ENCODE data around the gene COL24A1.

DNA sequence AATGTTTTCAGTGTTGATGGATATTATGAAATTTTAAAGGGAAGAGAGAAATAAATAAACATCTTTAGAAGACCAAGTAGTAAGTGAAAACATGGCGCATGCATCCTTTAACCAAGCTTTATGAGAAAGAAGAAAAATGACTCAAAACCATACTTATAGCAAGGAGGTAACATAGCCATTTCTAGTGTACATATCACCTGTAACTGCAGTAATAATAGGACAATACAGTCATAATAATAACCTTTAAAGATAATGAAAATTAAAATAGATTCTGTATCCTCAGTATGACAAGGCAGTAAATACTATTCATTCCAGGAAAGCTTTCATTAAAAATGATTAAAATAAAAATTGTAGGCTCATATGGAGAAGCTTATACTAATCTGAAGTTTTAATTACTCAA, 141.2 kb downstream of the COL24A1 start:
- TF ChIP-seq, protein P1, sequence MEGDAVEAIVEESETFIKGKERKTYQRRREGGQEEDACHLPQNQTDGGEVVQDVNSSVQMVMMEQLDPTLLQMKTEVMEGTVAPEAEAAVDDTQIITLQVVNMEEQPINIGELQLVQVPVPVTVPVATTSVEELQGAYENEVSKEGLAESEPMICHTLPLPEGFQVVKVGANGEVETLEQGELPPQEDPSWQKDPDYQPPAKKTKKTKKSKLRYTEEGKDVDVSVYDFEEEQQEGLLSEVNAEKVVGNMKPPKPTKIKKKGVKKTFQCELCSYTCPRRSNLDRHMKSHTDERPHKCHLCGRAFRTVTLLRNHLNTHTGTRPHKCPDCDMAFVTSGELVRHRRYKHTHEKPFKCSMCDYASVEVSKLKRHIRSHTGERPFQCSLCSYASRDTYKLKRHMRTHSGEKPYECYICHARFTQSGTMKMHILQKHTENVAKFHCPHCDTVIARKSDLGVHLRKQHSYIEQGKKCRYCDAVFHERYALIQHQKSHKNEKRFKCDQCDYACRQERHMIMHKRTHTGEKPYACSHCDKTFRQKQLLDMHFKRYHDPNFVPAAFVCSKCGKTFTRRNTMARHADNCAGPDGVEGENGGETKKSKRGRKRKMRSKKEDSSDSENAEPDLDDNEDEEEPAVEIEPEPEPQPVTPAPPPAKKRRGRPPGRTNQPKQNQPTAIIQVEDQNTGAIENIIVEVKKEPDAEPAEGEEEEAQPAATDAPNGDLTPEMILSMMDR (IDR thresholded peaks at IDR 0.05): no peak
- TF ChIP-seq POLR2AphosphoS5 (IDR thresholded peaks at IDR 0.05; ENCODE audit: low read depth, low read length): no peak
- TF ChIP-seq, protein P2, sequence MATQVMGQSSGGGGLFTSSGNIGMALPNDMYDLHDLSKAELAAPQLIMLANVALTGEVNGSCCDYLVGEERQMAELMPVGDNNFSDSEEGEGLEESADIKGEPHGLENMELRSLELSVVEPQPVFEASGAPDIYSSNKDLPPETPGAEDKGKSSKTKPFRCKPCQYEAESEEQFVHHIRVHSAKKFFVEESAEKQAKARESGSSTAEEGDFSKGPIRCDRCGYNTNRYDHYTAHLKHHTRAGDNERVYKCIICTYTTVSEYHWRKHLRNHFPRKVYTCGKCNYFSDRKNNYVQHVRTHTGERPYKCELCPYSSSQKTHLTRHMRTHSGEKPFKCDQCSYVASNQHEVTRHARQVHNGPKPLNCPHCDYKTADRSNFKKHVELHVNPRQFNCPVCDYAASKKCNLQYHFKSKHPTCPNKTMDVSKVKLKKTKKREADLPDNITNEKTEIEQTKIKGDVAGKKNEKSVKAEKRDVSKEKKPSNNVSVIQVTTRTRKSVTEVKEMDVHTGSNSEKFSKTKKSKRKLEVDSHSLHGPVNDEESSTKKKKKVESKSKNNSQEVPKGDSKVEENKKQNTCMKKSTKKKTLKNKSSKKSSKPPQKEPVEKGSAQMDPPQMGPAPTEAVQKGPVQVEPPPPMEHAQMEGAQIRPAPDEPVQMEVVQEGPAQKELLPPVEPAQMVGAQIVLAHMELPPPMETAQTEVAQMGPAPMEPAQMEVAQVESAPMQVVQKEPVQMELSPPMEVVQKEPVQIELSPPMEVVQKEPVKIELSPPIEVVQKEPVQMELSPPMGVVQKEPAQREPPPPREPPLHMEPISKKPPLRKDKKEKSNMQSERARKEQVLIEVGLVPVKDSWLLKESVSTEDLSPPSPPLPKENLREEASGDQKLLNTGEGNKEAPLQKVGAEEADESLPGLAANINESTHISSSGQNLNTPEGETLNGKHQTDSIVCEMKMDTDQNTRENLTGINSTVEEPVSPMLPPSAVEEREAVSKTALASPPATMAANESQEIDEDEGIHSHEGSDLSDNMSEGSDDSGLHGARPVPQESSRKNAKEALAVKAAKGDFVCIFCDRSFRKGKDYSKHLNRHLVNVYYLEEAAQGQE (IDR thresholded peaks at IDR 0.05; ENCODE audit: insufficient read depth in 1 of 2, low read depth in 2 of 2, low read length in 1 of 2): no peak

All from Panc1 (cell line).